LNCAP (cell line): ENCODE data around the gene HLA-DQA1.

Source experiments
- TF ChIP-seq, protein P1 (sequence below): fragments of 450-650 bp; IDR thresholded peaks from 2 replicates; pipeline ENCODE4 v1.5.1; 2017; ENCODE audit warnings: mild to moderate bottlenecking

The HLA-DQA1 gene

DNA sequence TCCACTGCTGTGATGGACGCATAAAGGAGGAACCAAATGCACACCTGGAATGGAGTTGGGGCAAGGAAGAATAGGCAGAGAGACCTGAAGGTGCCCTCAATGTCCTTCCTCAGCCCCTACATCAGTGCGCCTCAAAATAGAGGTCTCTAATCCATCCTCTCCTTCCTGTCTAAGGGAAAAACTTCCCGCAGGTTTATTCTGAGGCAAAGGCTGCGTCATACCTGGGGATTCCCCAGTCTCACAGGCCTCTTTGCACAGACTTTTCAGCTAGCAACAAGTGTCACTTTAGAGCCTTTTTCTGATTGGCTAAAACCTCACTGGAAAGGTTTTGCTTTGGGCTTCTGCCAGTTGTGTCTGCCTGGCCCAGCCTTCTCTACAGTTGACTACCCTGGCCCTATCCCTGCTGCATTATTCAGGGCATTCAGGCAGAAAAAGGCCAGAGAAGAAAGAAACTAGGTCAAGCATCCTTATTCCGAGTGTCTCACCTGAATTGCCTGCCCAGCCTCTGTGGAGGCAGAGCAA is 31.1 kb downstream of the HLA-DQA1 start:
- TF ChIP-seq, protein P1, sequence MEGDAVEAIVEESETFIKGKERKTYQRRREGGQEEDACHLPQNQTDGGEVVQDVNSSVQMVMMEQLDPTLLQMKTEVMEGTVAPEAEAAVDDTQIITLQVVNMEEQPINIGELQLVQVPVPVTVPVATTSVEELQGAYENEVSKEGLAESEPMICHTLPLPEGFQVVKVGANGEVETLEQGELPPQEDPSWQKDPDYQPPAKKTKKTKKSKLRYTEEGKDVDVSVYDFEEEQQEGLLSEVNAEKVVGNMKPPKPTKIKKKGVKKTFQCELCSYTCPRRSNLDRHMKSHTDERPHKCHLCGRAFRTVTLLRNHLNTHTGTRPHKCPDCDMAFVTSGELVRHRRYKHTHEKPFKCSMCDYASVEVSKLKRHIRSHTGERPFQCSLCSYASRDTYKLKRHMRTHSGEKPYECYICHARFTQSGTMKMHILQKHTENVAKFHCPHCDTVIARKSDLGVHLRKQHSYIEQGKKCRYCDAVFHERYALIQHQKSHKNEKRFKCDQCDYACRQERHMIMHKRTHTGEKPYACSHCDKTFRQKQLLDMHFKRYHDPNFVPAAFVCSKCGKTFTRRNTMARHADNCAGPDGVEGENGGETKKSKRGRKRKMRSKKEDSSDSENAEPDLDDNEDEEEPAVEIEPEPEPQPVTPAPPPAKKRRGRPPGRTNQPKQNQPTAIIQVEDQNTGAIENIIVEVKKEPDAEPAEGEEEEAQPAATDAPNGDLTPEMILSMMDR, result no peak

GRCh38 chr6:32669240-32669639 is 32.0 kb downstream of the HLA-DQA1 start:
- TF ChIP-seq, protein P1, result no peak

DNA sequence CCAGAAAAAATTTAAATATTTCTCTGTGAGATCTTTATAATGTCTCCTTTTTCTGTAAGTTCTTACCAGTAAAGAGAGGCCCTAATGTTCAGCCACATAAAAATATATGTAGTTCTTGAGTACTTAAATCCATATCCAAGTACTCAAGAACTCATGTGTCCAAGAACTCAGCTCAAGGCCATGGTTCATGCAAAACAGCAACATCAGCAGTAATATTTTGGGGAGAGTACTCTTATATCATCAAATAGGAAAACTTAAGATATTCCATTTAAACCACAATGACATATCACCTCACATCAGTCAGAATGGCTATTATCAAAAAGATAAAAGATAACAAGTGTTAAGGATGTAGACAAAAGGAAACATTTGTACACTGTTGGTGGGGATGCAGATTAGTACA is 32.7 kb downstream of the HLA-DQA1 start:
- TF ChIP-seq, protein P1, result no peak

DNA sequence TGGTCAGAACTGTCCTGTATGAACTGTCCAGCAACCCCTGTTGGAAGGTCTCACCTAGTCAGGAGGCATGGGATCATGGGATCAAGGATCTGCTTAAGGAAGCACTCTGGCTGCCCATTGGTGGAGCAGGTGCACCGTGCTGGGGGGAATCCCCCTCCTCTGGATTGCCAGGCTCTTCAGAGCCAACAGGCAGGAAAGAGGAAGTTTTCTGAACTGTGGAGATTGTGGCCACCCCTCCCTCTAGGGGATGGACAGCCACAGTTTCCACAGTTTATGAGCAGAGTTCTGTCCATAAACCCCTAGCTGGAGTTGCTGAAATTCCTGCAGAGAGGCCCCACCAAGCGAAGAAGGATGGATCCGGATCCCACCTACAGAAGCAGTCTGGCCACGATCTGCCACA is 42.3 kb downstream of the HLA-DQA1 start:
- TF ChIP-seq, protein P1, result no peak

- TF ChIP-seq, protein P1, result no peak
Observed at GRCh38 chr6:32680055-32680454, 42.8 kb downstream of the HLA-DQA1 start.

DNA sequence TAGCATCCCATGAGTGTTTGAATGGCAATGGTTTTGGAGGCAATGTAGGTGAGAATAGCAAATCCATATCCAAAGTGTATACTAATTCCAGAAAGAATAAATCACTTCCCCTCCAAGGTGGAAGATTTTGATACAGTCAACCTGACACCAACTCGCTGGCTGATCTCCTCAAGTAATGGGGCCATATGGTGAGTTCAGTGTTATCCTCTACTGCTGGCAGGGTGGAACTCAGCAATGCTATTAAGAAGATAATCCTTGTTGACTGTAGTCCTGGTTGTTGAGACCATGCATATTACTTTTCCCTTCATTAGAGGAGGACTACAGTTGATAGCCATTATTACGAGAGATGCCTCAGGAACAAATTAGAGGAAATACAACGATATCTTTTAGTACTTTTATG is 47.0 kb downstream of the HLA-DQA1 start:
- TF ChIP-seq, protein P1, result no peak

- TF ChIP-seq, protein P1, result no peak
Observed at GRCh38 chr6:32685603-32686002, 48.4 kb downstream of the HLA-DQA1 start.
